ENCODE measurements around the gene MAPK12.

The MAPK12 gene

DNA sequence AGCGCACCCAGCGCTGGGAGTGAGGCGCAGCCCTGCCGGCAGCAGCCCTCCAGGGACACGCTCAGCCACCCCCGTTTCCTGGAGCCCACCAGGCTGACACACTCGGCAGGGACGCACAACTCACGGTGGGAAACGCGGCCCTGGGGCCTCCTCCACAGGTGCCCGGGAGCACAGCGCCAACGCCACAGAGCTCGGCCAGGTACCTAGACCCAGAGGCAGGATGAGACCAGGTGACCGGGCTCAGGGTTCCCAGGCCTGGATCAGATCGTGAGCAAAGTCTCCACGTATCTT is 34.7 kb downstream of the MAPK12 start:
- DNase-seq = no peak

DNA sequence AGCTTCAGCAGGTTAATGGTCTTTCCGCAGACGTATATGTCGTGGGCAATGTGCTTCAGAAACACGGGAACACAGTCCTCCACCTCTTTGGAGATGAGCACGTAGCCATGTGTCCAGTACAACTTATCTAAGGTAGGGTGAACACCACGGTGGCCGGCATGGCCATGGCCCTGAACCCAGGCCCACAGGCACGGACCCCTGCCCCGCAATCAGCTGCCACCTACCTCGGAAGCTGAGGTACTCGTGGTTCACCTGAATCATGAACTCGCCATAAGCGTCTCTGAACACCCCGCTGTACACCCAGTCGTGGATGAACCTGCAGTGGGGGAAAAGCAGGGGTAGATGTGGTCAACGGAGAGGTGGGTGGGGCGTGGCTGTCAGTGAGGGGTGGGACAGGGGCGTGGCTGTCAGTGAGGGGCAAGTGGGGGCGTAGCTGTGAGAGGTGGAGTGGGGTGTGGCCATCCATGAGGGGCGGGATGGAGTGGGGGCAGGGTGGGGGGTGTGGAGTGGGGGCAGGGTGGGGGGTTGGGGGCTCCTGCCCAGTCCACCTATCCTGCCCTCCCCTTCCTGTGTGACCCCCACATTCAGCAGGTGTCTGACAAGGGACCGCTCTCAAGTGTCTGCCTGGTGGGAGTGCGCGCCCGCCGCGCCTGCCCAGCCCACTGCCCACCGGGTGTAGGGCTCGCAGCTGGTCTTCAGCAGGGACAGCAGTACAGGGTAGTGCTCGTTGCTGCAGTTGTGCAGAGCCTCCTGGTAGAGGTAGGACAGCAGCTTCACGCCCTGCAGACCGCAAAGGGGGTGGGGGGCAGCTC is 35.2 kb downstream of the MAPK12 start:
- no peak for DNase-seq

DNA sequence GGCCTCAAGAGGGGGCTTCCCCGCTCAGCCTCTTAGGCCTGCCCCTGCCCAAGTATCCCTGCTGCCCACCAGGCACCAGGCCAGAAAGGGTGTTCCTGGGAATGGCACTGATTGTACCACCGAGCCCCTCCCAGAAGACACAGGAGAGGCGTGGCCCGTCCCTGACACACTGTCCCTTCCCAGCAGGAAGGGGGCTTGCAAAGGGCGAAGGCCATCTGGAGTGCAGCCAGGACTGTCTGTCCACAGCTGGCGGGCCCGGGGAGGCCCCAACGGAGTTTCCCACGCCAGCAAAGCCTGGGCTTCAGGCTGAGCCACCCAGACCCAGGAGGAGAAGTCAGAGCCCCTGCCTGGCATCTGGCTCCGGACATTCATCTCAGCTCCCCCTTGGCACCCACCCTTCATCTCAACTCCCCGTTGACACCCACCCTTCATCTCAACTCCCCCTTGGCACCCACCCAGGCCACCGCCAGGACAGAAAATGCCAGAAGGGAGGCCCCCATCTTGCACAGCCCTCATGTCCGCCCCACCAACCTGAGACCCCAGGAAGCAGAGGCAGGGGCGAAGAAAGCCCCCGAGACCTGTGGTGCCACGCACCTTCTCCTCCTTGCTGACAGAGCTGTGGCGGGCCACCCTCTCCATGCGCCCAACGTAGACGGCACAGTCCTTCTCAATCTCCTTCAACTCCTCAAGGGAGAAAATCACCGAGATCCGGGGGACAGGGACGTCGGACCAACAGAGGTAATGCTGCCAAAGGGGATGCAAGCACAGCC is 36.1 kb downstream of the MAPK12 start:
- no peak for DNase-seq

DNA sequence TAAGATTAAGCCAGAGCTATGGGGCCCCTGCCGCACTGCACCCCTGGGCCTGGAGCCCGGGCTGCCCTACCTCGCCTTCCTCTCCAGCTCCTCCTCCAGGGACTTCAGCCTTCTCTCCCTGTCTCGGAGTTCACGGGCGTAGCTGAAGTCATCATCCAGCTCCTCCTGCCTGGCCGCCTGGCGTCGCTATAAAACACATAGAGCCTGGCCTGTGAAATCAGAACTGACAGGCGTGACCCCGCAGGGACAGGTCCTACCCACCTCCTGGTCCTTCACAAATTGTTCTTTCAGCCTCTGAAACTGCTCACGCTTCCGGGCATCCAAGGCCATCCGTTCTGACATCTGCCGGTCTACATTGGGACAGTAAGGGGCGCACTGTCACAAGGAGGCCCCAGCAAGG is 37.4 kb downstream of the MAPK12 start:
- DNase-seq = no peak

DNA sequence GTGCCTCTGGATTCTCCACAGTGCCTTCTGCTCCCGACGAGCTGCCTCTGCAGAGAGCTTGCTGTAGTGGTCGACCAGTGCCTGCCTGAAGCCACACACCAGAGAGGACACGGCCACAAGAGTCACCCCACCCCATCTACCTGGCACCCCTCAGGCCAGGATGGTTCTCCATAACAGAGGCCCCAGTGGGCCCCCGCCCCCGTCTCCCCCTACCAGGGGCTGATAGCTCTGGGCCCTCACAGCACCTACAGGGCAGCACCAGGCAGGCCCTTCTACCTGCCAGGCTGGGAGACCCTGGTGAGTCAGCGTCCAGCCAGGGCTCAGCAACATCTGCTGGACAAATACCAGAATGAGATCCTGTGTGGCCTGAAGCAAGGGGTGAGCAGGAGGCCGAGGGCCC is 39.0 kb downstream of the MAPK12 start:
- no peak for DNase-seq

DNA sequence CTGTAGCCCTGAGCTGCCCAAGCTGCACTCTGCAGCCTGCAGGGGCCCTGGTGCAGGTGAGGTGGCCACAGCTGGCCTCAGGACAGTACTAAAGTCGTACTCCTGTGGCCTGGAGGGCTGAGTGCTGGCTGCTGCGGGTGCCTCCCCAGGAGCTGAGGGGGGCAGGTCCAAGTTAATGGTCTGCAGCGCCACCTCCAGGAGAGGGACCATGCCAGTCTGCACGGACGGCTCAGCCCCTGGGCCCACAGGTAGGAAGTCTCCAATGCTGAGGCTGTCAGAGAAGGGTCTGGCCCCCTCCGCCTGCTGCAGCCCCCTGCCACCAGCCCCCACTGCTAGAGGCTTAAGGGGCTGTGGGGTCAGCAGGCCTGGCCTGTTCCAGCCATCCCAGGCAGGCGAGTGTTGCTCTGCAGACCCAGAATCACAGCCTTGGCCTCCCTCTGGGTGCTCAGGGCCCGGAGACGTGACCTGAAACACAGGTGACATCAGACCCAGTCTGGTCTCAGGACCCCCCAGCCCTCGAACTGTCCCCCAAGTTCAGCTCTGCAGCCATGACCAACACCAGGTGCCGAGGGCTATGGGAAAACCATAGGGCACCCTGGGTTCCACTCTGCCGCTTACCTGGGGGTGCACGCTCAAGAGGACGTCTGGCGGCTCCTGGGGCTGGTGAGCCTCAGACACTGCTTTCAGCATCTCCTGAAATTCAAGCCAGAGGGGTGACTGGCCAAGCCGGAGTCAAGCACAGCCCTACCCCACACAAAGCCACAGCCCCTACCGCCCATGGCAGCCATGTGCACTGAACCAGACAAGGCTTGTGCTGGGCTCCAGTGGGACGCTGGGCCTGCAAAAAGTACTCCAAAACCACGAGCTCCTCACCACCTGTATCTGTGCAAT is 39.8 kb downstream of the MAPK12 start:
- DNase-seq = no peak

DNA sequence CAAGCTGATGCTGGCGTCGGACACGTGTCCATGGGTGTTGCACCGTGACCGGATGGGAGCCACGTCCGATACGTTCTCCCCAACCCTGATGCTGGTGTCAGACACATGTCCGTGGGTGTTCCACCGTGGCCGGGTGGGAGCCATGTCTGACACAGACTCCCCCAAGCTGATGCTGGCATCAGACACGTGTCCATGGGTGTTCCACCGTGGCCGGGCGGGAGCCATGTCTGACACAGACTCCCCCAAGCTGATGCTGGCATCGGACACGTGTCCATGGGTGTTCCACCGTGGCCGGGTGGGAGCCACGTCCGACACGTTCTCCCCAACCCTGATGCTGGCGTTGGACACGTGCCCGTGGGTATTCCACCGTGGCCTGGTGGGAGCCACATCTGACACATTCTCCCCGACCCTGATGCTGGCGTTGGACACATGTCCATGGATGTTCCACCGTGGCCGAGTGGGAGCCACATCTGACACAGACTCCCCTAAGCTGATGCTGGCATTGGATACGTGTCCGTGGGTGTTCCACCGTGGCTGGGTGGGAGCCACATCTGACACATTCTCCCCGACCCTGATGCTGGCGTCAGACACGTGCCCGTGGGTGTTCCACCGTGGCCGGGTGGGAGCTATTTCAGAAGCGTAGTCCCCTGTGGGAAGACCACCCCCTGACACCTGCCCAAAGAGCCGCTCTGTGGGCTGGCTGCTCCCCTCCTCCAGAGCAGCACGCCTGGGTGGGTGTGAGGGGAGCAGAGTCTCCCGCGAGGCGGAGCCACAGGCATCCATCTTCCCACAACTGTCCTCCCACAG is 40.7 kb downstream of the MAPK12 start:
- DNase-seq = no peak

DNA sequence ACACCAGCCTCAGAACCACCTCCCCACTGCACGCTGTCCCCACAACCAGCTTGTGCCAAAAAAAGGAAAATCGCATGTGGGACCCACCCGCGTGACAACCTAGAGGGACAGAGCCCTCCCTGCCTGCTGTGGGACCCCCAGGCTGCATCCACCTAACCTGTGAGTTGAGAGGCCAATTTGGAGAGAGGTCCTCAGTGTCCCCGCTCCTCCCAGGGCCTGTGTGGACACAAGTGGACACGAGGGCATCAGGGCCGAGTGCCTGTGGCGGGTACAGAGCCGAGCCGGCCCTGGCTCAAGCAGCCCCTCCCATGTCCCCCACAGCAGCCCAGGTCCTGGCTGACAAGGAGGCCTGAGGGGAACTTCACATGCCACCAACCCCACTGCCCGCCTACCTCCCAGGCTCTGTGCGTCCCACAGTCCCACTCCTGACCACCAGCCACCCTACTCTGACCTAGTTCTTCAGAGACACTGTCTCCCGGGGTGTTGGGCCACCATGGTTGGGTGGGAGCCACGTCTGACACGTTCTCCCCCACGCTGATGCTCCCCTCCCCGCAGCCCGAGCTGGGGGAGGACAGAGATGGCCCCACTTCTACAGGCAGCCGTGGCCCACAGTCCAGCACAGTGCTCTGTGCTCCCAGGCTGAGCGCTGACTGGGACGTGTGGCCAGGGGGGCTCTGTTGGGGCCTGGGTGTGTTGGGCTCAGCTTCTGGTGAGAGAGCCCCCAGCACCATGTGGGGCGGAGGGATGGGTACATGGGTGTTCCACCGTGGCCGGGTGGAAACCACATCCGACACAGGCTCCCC is 41.5 kb downstream of the MAPK12 start:
- no peak for DNase-seq

DNA sequence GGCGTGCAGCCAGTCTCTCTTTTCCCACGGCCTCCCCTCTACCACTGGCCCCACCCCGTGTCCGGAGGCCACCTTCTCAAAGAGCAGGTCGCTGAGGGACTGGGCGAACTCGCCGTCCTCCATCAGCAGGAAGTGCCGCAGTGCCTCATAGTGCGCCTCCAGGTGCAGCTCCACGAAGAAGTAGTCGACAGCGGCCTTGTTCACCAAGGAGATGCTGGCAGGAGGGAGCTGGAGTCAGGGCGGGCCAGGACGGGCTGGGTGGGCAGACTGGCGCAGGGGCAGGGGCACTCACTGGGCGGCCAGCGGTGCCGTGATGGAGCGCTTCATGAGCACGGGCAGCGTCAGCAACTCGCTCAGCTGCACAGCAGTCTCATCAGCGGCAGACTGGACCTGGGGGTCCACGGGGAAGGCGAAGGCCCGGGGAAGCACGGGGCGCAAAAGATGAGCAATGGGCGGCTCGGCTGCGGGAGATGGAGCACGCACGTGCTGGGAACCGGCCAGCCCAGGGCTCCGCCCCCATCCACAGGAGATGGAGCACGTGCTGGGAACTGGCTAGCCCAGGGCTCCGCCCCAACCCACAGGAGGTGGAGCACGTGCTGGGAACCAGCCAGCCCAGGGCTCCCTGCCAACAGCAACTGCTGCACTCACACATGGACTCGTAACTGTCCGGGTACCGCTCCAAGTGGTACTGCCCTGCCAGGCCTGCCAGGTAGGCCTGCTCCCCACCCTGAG is 42.3 kb downstream of the MAPK12 start:
- DNase-seq = no peak

DNA sequence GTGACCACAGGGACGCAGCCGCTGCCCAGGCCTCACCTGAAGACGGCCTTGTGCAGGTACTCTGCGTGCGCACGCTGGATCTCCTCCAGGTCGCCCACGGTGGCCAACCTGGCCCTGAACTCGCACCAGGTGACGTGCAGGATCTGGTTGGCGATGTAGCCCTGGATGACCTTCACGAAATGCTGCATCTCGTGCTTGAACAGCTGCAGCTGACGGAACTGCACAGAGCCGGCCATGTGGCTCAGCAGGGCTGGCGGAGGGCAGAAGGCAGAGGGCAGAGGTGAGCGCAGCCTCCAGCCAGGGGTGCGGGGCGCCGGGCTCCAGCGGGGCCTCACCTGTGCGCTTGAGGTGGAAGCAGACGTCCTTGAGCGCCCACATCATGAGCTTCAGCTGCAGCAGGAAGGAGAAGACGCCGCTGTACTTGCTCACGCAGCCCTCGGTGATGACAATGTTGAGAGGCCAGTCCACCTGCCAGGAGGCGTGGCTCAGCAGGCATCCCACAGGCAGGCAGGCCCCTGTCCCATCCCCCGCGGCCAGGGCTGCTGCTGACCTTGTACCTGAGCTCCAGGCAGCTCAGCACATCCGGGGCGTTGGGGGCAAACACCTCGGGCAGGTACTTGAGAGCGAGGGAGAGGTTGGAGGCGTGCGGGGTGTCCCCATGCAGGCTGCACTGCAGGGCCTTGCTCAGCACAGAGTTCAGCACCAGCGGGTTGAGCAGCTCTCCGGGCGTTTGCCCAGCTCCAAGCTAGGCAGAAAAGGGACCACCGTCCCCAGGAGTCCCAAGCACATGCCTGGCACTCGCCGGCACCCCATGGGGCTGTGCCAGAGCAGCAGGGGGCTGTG is 43.1 kb downstream of the MAPK12 start:
- no peak for DNase-seq

DNA sequence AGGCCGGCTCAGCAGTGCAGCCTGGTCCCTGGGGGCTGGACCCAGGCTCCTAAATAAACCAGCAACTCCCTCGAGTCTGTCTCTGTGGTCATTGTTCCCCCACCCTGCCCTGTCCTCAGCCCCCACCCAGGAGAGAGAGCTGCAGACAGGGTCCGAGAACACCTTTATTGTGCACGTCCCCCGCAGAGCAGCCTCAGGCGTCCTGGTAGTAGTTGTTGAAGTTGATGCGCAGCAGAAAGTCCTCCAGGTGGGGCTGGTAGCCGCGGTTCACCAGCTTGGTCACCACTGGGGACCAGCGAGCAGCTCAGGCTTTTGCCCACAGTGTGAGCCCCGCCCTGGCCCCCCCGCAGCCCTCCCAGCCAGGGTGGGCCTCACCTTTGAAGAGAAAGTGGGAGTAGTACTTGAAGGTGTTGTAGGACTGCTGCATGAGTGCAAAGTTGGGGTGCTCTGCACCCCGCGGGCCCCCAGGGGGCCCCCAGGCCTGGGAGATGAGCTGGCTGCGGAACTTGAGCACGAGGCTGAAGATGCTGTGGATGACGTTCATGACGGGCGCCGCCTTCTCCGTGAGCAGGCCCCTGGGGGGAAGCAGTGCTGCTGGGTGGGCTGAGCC is 43.8 kb downstream of the MAPK12 start:
- DNase-seq = no peak

DNA sequence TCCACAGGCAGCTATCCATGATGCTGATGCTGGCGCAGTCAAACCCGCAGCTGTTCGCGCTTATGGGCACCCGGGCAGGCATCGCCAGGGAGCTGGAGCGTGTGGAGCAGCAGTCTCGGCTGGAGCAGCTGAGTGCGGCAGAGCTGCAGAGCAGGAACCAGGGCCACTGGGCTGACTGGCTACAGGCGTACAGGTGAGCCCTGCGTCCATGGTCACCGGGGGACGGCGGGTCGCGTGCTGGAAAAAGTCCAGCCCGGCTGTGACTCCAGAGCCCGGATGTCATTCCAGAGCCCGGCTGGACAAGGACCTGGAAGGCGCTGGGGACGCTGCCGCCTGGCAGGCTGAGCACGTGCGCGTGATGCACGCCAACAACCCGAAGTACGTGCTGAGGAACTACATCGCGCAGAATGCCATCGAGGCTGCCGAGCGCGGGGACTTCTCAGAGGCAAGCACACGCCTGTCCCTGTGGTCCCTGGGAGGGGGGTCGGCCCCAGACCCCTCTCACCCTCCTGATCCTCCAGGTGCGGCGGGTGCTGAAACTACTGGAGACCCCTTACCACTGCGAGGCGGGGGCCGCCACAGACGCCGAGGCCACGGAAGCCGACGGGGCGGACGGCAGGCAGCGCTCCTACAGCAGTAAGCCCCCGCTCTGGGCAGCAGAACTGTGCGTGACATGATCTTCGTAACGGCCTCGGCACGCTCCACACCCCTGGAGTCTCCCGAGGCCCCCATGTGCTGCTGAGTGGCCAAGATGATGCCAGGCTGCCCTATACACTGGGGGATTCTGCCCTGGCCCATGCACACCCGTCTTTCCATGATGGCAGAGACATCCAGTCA is 44.6 kb downstream of the MAPK12 start:
- no peak for DNase-seq

DNA sequence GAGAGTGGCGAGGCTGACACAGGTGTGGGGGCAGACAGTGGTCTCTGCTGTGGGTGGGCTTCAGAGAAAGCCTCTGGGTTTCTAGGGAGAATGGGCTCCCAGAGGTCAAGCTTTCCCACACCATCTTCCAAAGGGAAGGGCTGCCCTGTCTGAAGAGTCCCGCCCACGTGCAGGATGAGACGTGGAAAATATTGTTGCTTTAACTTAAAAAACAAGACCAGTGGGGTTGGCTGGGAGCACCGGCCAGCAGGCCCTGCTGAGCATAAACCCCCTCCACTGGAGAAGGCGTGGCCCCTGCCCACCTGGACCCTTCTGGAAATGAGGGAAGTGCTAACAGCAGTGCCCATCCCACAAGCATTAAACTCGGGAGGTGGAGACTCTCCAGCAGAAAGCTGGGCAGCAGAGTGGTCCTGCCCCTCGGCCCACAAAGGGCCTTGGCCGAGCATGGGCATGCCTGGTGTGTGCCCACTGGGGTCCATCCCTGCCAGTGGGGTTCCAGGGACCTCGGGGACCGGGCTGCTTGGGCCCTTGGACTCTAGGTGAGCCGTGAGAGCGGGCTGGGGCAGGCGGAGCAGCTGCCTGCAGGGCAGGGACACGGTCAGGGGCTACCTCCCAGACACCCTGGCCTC is 45.3 kb downstream of the MAPK12 start:
- no peak for DNase-seq

DNA sequence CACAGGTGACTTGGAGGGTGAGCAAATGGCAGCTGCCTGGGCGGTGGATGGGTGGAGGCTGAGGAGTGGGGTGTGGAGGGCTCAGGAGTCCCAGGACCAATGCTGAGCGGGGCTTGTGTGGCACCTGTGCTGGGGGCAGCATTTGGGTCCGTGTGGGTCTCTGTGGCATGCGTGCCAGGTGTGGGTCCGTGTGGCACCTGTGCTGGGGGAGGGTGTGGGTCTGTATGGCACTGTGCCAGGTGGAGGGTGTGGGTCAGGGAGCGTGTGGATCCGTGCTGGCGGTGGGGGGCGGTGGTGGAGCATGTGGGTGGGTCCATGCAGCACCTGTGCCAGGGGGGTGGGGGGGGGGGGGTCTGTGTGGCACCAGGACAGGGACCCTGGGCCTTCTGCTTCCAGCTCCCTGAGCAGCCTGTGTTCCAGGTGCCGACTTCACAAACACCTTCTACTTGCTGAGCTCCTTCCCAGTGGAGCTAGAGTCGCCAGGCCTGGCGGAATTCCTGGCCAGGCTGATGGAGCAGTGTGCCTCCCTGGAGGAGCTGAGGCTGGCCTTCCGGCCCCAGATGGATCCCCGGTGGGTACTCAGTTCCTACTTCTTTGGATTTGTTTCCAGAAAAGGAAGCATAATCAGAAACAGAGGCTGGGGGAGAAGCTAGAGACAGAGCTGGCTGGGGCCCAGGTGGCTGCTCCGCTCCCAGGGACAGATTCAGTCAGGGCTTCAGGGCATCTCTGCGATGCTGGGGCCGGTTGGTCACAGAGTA is 46.0 kb downstream of the MAPK12 start:
- DNase-seq = no peak

DNA sequence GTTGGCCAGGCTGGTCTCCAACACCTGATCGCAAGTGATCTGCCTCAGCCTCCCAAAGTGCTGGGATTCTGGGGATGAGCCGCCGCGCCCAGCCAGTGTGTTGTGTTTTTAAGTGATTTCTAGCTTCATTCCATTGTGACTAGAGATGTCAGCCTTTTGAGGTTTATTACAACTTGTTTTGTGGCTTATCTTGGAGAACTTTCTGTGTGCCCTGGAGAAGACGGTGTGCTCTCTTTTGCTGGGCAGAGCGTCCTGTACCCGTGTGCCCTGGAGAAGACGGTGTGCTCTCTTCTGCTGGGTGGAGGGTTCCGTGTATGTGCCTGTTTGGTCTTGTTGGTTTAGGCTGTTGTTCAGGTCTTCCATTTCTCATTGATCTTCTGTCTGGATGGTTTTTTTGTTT is 48.2 kb downstream of the MAPK12 start:
- no peak for DNase-seq

DNA sequence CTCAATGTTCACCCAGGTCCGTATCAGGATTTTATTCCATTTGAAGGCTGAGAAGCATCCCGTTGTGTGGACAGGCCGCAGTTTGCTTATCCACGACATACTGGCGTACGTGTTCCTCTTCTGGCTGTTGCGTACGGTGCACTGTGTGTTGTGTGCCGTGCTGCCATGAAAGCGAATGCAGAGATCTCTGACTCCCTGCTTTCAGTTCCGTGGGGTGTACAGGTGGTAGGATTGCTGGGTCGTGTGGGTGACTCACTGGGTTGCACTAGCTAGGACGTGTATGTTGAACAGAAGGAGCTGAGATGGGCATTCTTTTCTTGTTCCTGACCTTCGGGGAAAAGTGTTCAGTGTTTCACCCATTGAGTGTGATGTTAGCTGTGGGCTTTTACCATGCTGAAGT is 50.3 kb downstream of the MAPK12 start:
- no peak for DNase-seq

DNA sequence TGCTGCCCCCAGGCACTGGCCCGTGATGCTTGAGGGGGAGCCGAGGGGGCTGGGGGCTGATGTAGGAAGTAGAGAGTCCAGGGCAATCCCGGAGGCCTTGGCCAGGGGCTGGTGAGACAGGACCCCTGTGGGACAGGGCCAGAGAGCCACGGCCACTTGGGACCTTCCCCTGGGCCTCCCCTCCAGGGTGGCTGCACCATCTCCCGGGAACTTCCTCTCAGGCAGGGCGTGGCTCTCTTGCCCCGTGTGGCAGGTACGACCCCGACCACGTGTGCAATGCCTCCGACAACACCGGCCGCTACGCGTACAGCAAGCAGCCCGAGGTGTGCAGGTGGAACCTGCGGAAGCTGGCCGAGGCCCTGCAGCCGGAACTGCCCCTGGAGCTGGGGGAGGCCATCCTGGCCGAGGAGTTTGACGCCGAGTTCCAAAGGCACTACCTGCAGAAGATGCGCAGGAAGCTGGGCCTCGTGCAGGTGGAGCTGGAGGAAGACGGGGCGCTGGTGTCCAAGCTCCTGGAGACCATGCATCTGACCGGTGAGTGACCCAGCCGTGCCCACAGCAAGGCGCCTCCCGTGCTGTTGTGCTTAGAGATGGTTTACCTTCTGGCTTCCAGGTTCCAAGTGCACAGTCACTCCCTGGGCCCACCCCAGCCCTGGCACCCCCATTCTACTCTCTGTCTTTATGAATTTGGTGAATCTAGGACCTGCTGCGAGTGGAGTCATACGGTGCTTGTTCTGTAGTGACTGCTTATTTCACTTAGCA is 50.9 kb downstream of the MAPK12 start:
- DNase-seq = no peak

Measured in activated effector memory CD4-positive, alpha-beta T cell treated with Interleukin-2 at 50 U/mL for 16 hours (primary cell).